MV-4-11 (cell line): Measurements from ENCODE around the gene MYO1D.

ENCODE experiments used
- DNase-seq: peaks from one replicate; lab custom pipeline; 2025; lab: John Stamatoyannopoulos, UW

The MYO1D gene

GRCh38 chr17:32486701-32487472 lies 390.0 kb downstream of the MYO1D start, which contains the start of gene CDK5R1:
TSS of gene CDK5R1 (plus strand) at chr17:32486993. CDS start at chr17:32487621, 628 bp downstream.
- peak; percentile 49 for DNase-seq

GRCh38 chr17:32486111-32486700 lies 390.7 kb downstream of the MYO1D start:
- DNase-seq = peak; percentile 57

DNA sequence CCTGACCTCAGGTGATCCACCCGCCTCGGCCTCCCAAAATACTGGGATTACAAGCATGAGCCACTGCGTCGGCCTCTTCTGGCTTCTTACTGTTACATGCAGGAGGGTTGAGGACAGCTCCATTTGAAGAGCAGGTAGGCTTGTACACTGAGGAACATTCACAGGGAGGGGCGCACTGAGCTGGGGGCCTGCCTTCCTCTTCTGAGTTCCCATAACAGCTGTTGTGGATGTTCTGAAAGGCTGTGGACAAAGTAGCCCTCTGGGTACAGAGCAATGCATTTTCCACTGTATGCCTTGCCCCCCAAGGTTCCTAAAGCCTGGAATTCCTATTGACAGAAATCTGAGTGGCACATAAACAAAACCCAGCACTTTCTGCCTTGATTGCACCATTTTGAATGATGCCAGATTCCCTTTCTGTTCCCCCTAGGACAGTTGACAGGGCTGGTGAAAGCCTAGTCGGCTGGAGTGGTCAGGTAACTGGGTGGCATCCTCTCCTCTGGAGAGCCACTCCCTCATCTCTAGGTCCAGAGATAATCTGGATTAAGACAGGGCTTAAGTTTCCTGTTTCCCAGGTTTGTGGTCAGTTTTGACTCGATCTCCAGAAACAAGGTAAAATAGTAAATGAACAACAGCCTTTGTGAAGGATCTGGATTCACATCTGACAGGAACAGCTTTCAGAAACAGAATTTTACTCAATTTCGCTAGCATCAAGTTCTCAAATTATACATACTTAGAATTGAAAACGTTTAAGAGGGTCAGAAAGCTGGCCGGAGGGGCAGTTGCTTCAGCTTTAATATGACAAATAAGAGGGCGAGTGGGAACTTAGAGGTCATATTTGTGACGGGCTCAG lies 391.4 kb downstream of the MYO1D start:
- no peak for DNase-seq

DNA sequence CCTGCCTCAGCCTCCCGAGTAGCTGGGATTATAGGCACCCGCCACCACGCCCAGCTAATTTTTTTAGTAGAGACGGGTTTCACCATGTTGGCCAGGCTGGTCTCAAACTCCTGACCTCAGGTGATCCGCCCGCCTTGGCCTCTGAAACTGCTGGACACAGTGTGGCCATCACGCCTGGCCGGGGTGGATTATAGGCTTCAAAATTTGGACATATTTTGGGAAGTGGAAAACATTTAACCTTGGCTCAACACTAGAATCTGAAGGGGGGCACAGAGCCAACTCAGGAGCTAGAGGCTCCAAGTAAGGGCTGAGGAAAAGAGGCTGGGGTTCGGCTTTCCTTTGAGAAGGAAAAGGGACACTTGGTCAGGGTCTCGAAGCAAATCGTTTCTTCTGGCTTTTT lies 392.3 kb downstream of the MYO1D start:
- DNase-seq = no peak

DNA sequence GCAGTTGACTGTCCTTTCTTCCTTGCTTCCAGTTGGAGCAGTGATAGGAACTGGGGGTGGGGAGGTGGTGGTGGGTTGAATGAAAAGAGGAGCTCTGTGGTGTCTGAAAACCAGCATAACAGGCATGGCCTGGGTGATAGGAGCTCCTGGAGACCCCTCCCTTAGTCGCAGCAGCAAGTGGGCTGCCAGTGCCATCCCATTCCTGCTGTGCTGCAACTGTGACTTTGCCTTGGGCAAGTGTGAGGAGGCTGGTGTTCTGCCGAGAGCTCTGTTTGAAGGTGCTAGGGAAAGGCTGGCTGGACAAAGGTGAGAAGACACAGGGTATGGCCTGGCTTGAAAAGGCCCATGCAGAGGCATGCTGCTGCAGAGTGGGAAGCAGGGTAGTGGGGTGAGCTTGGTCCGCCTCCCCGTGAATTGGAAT lies 392.9 kb downstream of the MYO1D start:
- DNase-seq = no peak

DNA sequence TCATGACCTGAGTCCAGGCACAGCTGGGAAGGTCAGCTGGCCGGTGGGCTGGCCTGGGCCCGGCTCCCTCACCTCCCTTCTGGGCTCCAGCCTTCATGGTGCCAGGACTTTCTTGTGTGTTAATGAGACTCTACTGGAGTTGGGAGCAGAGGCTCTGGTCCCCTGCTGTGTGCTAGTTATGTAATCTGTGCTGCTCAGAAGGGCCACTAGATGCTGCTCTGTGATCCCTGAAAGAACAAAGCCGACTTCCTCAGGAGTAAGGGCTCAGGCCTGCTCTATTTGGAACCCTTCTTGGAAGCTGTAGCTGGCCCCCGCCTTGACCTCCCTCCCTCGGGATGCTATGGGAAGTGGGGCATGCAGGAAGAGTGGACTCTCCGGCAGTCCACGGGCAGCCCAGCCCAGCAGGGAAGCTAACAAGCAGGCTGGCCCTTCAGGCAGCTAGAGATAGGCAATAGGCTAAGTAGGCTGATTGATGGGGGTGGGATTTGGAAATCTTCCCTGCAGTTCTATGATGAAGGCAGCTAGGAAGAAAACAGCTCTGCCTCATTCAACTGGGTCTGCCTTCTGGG lies 393.4 kb downstream of the MYO1D start:
- DNase-seq = peak; percentile 70

- no peak for DNase-seq
Observed at GRCh38 chr17:32482568-32483320, 394.2 kb downstream of the MYO1D start.

DNA sequence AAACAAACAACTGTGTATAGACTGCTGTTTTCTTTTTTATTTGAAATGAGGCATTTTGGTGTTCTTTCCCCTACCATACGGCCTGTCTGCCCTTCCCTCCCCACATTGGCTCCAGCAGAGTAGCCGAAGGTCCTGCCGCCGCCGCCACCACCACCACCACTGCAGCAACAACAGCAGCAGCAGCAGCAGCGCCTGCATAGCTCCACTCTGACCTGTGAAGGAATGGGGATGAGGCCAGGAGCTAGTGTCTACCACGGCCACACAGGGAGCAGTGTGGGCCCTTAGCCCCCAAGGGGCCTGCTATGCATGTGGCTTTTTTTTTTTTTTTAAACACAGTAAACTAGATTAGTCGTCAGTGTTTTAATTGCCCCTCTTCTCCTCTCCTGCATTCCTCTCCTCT lies 395.7 kb downstream of the MYO1D start:
- DNase-seq = no peak

GRCh38 chr17:32479074-32479617 lies 397.8 kb downstream of the MYO1D start:
- no peak for DNase-seq

DNA sequence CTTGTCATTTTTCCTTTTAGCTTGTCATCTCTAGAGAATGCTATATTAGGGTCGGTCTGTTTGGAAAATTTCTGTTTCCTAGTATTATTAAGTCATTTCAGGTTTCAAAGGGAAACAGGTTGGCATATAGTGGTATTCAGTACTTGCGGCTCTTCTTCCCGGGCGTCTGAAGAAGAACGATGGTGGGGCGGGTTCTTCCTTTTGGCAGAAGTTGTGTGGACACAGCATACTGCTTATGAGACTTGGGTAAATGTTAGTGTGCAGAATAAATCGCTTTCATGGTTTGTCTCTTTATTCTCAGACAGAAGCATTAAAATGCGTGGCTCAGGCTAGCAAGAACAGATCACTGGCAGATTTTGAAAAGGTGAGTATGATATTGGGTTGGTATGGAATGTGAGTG lies 399.7 kb downstream of the MYO1D start:
- no peak for DNase-seq

GRCh38 chr17:32475258-32475657 lies 401.7 kb downstream of the MYO1D start:
- no peak for DNase-seq

GRCh38 chr17:32471652-32472051 lies 405.3 kb downstream of the MYO1D start:
- no peak for DNase-seq

GRCh38 chr17:32470405-32471167 lies 406.3 kb downstream of the MYO1D start:
- no peak for DNase-seq

DNA sequence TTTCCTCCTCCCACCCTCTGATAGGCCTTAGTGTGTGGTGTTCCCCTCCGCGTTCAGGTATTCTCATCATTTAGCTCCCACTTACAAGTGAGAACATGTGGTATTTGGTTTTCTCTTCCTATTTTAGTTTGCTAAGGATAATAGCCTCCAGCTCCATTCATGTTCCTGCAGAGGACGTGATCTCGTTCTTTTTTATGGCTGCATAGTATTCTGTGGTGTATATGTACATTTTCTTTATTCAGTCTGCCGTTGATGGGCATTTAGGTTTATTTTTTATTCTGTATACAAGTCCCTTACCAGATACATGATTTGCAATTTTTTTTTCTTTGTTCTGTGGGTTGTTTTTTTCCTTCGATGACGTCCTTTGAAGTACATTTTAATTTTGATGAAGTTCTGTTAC lies 409.0 kb downstream of the MYO1D start:
- no peak for DNase-seq

DNA sequence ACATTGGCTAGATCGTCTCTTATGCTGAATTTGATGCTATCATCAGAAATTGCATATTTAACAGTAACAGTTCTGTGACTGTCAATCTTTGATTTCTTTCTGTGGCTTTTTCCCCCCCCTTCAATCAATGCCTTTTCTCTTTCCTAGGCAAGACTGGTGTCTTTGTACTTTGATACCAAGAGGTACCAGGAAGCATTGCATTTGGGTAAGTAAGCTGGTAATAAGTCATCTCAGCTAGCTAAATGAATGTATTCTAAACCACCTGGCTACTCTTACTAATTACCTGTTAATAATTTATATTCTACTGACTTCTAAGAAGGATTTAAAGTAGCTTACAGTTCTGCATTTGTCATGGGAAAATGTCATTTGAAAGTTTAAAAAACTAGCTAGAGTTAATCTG lies 412.6 kb downstream of the MYO1D start:
- DNase-seq = no peak

DNA sequence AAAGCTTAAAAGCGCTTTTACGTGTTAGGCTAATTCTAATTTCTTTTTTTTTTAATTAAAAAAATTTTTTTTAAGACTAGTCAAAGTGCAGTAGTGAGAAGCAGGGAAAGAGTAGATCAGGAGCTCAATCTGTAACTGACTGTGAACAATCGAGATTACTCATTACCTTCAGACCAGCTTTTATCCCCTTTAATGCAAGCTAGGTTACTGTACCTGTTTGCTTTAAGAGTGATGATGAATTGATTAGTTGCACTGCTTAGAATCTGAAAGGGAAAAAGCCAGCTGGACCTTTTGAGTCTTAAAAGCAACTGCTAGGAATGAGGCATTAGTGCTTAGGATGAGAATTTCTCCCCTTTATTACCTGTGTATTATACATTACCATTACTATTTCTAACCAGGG lies 413.6 kb downstream of the MYO1D start:
- no peak for DNase-seq

DNA sequence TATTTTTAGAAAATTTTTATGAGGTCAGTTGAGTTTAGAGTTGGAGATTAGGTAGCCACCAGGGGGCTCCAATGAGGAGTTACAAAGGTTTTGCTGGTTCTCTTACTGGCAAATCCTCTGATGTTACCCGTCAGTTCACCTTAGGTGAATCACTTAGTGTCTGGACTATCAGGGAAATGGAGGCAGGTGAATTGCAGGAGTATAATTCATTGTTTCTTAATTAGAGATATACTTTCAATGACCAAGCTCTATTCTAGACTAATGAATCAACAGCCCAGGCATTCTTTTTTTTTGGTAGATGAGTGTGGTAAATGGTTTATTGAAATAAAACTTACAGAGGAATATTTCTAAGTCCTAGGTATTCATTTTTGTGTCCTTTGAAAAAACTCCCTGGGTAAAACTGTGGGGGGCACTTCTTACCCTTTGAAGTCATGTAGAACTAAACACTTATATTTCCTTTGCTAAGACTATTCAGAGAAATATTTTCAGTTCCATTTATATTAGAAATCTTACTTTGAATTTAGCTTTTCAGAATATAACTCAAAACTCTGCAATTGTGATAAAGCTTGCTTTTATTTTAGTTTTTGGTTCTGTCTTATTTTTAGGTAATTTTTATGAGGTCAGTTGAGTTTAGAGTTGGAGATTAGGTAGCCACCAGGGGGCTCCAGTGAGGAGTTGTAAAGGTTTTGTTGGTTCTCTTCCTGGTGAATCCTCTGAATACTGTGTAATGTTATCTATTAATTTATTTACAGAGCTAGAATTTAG lies 414.9 kb downstream of the MYO1D start:
- peak; percentile 52 for DNase-seq

DNA sequence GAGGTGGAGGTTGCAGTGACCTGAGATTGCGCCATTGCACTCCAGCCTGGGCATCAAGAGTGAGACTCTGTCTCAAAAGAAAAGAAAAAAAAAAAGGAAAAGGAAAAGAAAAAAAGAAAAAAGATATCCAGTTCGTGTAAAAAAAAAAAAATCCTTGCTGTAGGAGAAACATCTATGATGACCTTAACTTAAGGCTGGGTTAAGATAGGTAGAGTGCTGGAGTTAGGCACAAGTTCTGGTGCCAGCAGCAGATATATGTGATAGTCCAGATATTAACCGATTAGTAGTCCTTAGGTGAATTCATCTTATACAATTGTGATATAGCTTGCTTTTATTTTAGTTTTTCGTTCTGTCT lies 415.4 kb downstream of the MYO1D start:
- DNase-seq = no peak

DNA sequence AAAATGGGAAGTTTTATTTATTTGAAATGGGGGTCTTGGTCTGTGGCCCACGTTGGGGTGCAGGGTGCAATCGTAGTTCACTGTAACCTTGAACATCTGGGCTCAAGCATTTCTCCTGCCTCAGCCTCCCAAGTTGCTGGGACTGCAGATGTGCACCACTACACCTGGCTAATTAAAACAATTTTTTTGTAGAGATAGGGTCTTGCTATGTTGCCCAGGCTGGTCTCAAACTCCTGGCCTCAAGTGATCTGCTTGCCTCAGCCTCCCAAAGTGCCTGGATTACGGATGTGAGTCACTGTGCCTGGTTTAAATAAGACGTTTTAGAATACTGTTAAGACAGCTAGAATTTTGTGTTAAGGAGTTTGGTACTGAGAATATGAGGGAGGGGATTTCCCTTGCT lies 416.9 kb downstream of the MYO1D start:
- DNase-seq = no peak

- no peak for DNase-seq
Observed at GRCh38 chr17:32458371-32458770, 418.6 kb downstream of the MYO1D start.
